ENCODE measurements around the gene DDX52.

The DDX52 gene

DNA sequence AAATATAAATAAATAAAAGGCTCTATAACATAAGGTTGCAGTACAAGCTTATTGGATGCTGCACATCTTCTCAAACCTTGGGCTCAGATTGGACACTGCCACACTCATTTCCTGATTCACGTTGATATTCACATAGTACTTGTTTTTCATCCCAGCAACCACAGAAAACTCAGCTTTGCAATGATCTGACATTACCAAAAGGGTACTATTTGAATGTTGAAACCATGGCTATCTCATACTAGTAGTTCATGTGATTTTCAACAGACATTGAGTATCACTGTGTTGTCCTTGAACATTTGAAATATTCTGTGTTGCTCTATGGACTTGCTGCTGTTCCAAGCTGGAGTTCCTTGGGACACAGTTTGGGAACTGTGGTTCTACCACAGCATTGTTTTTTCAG is 14.0 kb upstream of the DDX52 start:
- TF ChIP-seq, protein P1, sequence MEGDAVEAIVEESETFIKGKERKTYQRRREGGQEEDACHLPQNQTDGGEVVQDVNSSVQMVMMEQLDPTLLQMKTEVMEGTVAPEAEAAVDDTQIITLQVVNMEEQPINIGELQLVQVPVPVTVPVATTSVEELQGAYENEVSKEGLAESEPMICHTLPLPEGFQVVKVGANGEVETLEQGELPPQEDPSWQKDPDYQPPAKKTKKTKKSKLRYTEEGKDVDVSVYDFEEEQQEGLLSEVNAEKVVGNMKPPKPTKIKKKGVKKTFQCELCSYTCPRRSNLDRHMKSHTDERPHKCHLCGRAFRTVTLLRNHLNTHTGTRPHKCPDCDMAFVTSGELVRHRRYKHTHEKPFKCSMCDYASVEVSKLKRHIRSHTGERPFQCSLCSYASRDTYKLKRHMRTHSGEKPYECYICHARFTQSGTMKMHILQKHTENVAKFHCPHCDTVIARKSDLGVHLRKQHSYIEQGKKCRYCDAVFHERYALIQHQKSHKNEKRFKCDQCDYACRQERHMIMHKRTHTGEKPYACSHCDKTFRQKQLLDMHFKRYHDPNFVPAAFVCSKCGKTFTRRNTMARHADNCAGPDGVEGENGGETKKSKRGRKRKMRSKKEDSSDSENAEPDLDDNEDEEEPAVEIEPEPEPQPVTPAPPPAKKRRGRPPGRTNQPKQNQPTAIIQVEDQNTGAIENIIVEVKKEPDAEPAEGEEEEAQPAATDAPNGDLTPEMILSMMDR (IDR thresholded peaks at IDR 0.05; ENCODE audit: control insufficient read depth, extremely low read depth, insufficient read depth), result no peak
- H3K4me3 ChIP-seq (ENCODE audit: low read depth, low read length), result no peak overlapping the region
- DNase-seq (ENCODE audit: low read depth), result no peak

DNA sequence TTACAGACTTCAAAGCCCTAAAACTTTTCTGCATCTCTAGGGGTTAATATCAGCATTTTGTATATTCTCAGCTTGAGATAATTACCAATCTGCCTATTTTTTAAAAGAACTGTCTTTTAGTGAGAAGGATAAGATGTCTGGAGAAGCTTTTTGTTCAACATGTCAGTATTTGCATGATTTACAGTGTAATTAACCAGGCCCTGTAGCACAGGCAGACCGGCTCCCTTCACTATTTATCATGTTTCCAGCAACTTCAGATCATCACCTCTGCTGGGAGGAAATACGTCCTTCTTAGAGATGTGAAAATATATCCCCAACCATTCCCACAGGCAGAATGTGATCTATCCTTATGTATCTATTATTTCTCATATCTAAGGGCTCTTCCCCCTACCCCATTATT is 8.6 kb upstream of the DDX52 start:
- TF ChIP-seq, protein P1 (IDR thresholded peaks at IDR 0.05; ENCODE audit: control insufficient read depth, extremely low read depth, insufficient read depth), result no peak
- no peak overlapping the region for H3K4me3 ChIP-seq (ENCODE audit: low read depth, low read length)
- no peak for DNase-seq (ENCODE audit: low read depth)

DNA sequence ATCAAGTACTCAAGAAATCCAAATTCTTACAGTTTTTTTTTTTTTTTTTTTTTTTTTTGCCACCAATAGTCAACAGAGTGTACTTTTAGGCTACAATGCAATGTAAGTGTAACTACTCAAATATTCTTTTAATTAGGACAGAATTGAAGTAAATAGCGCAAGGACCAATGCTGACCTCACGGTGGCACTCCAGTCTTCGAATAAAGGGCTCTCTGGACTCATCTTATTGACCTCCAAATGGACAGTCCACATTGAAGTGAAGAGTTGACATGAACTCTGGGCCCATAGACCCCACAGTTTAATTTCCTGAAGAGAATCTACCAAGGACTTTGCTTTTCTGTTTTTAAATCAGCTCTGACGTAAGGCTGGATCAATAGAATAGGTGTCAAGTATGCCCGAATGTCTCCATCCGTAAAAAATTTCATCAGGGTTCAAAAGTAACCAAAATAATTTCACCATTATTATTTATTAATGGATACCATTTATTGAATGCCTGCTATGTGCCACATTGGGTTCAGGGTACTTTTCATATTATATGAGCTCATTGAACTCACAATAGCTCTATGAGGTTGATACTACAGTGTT is 7.3 kb upstream of the DDX52 start:
- TF ChIP-seq, protein P1 (IDR thresholded peaks at IDR 0.05; ENCODE audit: control insufficient read depth, extremely low read depth, insufficient read depth), result peak; percentile 79
- H3K4me3 ChIP-seq (ENCODE audit: low read depth, low read length), result no peak overlapping the region
- no peak for DNase-seq (ENCODE audit: low read depth)

DNA sequence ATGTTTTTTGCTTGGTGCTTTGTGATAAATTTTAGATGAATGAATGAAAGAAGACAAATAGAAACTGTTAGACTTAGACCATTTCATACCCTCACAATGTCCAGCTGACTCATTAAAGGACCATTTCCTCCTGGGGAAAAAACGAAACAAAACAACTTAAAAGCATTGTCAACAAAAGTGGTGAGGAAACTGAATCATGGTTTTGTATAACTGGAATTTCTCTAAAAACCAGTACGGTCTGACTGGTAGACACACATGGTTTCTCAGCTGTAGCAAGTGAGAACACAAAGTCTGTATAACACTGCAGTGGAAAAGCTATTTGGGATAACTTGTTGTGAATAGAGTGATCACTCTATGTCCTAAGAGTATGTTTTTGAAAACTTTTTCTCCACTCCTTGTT is 5.3 kb upstream of the DDX52 start:
- DNase-seq (ENCODE audit: low read depth), result no peak
- TF ChIP-seq, protein P1 (IDR thresholded peaks at IDR 0.05; ENCODE audit: control insufficient read depth, extremely low read depth, insufficient read depth), result no peak
- no peak overlapping the region for H3K4me3 ChIP-seq (ENCODE audit: low read depth, low read length)

DNA sequence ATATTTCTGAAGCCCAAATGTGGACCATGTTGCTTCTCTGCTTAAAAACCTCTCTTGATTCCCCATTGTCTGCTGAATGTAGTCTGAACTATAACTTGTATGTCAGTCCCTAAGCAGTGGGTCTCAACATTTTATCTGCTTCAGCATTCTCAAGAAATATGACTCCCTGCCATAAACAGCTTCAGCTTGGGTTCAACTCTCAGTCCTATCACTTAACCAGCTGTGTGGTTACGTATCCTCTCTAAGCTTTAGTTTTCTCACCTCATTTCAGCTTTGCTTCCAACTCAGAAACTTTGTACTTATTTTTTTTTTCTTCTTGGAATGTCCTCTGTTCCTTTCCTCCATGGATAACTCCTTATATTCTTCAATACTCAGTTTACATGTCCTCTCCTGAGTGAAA is 4.6 kb upstream of the DDX52 start:
- TF ChIP-seq, protein P1 (IDR thresholded peaks at IDR 0.05; ENCODE audit: control insufficient read depth, extremely low read depth, insufficient read depth), result no peak
- H3K4me3 ChIP-seq (ENCODE audit: low read depth, low read length), result no peak overlapping the region
- DNase-seq (ENCODE audit: low read depth), result no peak

DNA sequence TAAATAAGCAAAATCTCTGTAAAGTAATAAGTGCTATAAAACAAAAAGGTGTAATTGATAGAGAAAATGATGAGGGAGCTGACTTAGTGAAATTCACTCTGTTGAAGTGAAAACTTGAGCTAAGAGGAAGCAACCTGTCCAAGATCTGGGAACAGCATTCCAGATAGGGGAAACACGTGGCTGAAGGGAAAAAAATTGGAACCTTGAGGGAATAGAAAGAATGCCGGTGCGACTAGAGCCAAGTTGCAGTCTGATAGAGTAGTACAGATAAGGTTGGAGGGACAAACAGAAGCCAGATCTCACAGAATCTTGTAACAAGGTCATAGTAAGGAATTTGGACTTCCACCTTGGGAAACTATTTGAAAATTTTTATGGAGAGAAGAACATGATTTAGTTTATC is 623 bp upstream of the DDX52 start:
- TF ChIP-seq, protein P1 (IDR thresholded peaks at IDR 0.05; ENCODE audit: control insufficient read depth, extremely low read depth, insufficient read depth), result no peak
- peak overlapping the region; percentile 87 for H3K4me3 ChIP-seq (ENCODE audit: low read depth, low read length)
- no peak for DNase-seq (ENCODE audit: low read depth)

DNA sequence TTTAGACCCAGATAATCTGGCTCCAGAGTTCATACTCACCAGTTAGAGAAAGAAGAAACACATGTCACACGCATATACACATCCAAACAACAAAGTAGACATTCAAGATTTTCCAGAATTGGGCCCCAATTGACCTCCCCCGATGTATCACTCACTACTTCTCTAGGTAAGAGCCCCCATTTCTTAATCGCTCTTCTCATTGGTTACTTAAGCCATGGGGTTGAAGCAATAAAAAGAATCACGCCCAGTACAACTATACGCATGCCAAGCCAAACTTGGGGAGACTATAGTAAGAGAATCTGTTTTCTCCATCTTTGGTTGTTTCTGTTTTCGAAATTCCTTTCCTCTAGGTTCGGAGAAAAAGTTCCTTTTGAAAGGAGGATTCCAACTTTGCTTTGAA is 565 bp downstream of the DDX52 start:
- peak overlapping the region; percentile 87 for H3K4me3 ChIP-seq (ENCODE audit: low read depth, low read length)
- no peak for DNase-seq (ENCODE audit: low read depth)
- TF ChIP-seq, protein P1 (IDR thresholded peaks at IDR 0.05; ENCODE audit: control insufficient read depth, extremely low read depth, insufficient read depth), result no peak
